Measurements from ENCODE around the gene FAM193A.
"Not testable (repeated sequence)": the region's sequence is repeated elsewhere in the genome, so short reads cannot be mapped to it uniquely, and the experiment has no call there.

FAM193A gene

GRCh38 chr4:2536193-2537010 is at the start of gene FAM193A:
TSS of gene FAM193A (plus strand) at chr4:2536647. CDS start at chr4:2536916, 269 bp downstream.
- DNase-seq = peak; percentile 100

- DNase-seq = no peak
Measured at GRCh38 chr4:2486981-2487380, 49.5 kb upstream of the FAM193A start.

- no peak for DNase-seq
Measured at GRCh38 chr4:2487632-2488031, 48.8 kb upstream of the FAM193A start.

GRCh38 chr4:2489081-2489805 is 47.2 kb upstream of the FAM193A start:
- no peak for DNase-seq

- no peak for DNase-seq
Measured at GRCh38 chr4:2489841-2490552, 46.5 kb upstream of the FAM193A start.

- DNase-seq = no peak
Measured at GRCh38 chr4:2492970-2493369, 43.5 kb upstream of the FAM193A start.

- no peak for DNase-seq
Measured at GRCh38 chr4:2494992-2495391, 41.5 kb upstream of the FAM193A start.

- no peak for DNase-seq
Measured at GRCh38 chr4:2497324-2497723, 39.1 kb upstream of the FAM193A start.

GRCh38 chr4:2497931-2498330 is 38.5 kb upstream of the FAM193A start:
- DNase-seq = no peak

- DNase-seq = no peak
Measured at GRCh38 chr4:2500547-2500946, 35.9 kb upstream of the FAM193A start.

- DNase-seq = no peak
Measured at GRCh38 chr4:2501034-2501594, 35.3 kb upstream of the FAM193A start.

- no peak for DNase-seq
Measured at GRCh38 chr4:2503809-2504208, 32.6 kb upstream of the FAM193A start.

GRCh38 chr4:2507259-2507658 is 29.2 kb upstream of the FAM193A start:
- DNase-seq = no peak

GRCh38 chr4:2507855-2508254 is 28.6 kb upstream of the FAM193A start:
- no peak for DNase-seq

- DNase-seq = no peak
Measured at GRCh38 chr4:2510351-2511259, 25.8 kb upstream of the FAM193A start.

GRCh38 chr4:2511645-2512131 is 24.8 kb upstream of the FAM193A start:
- no peak for DNase-seq

GRCh38 chr4:2512396-2513135 is 23.9 kb upstream of the FAM193A start:
- no peak for DNase-seq

GRCh38 chr4:2514193-2514592 is 22.3 kb upstream of the FAM193A start:
- DNase-seq = not testable (repeated sequence)

- not testable (repeated sequence) for DNase-seq
Measured at GRCh38 chr4:2514944-2515343, 21.5 kb upstream of the FAM193A start.

- no peak for DNase-seq
Measured at GRCh38 chr4:2515830-2516550, 20.5 kb upstream of the FAM193A start.

- no peak for DNase-seq
Measured at GRCh38 chr4:2516635-2517034, 19.8 kb upstream of the FAM193A start.
